Common myeloid progenitor, CD34-positive (primary cell): ENCODE results near the gene FAM110D. TPM values are rescaled to one million over a fixed set of nuclear protein-coding genes. Genes with fewer than 3 reads are reported as not detected.

Experiments
- CTCF ChIA-PET: fragments of 350-600 bp; sonication (Branson Sonifier 250); formaldehyde crosslinking; loops from one replicate; lab custom pipeline; 2021; ENCODE audit warnings: antibody characterized with exemption; lab: Charles Lee
- POLR2A ChIA-PET: fragments of 350-600 bp; sonication (Branson Sonifier 250); formaldehyde crosslinking; loops from one replicate; lab custom pipeline; 2021; ENCODE audit warnings: antibody characterized with exemption; lab: Charles Lee
- DNase-seq, 3 donors: peaks; one replicate each; pipeline versions ENCODE4 v3.0.0 to v3.0.0-alpha.2; 2013
- H3K27ac ChIP-seq, 2 experiments: 1 replicate in 1 of 2; 2 replicates in 1 of 2; pipeline ENCODE4 v1.7.0; 2013; ENCODE audit warnings: inconsistent platforms in 2 of 2, low read length in 2 of 2, mild to moderate bottlenecking in 2 of 2, low read depth in 1 of 2, moderate library complexity in 1 of 2; ENCODE audit not compliant: severe bottlenecking in 2 of 2, insufficient read depth in 1 of 2, poor library complexity in 1 of 2
- H3K27me3 ChIP-seq, 5 experiments: replicated peaks in 2 of 5; 1 replicate in 3 of 5; 2 replicates in 2 of 5; pipeline versions ENCODE4 v1.6.1 to v1.7.0; 2013; ENCODE audit warnings: low read length in 4 of 5, mild to moderate bottlenecking in 2 of 5, moderate library complexity in 2 of 5, inconsistent platforms in 1 of 5; ENCODE audit not compliant: insufficient read depth in 5 of 5, control insufficient read depth in 4 of 5
- H3K36me3 ChIP-seq, 4 experiments: 1 replicate in 2 of 4; 2 replicates in 2 of 4; pipeline versions ENCODE4 v1.6.1 to v1.7.0; 2013; ENCODE audit warnings: low read length in 3 of 4, control low read depth in 1 of 4, mild to moderate bottlenecking in 1 of 4; ENCODE audit not compliant: control insufficient read depth in 4 of 4, insufficient read depth in 4 of 4
- H3K4me1 ChIP-seq, 4 experiments: 1 replicate in 3 of 4; 2 replicates in 1 of 4; pipeline versions ENCODE4 v1.6.1 to v1.7.1; 2013; ENCODE audit warnings: low read length in 3 of 4, mild to moderate bottlenecking in 3 of 4, control low read depth in 1 of 4, inconsistent platforms in 1 of 4, moderate library complexity in 1 of 4; ENCODE audit not compliant: control insufficient read depth in 4 of 4, insufficient read depth in 4 of 4; ENCODE audit errors: control extremely low read depth in 1 of 4
- H3K4me3 ChIP-seq, 7 experiments: 1 replicate in 4 of 7; 2 replicates in 3 of 7; pipeline versions ENCODE4 v1.5.1 to v1.7.0; 2013; ENCODE audit warnings: mild to moderate bottlenecking in 7 of 7, low read length in 6 of 7, moderate library complexity in 6 of 7, inconsistent platforms in 2 of 7, low read depth in 2 of 7, control low read depth in 1 of 7; ENCODE audit not compliant: insufficient read depth in 4 of 7, control insufficient read depth in 1 of 7; ENCODE audit errors: extremely low read depth in 1 of 7
- H3K9me3 ChIP-seq, 5 experiments: 1 replicate in 4 of 5; 2 replicates in 1 of 5; pipeline versions ENCODE4 v1.6.1 to v1.7.1; 2013; ENCODE audit warnings: low read length in 4 of 5, mild to moderate bottlenecking in 2 of 5, inconsistent platforms in 1 of 5, low read depth in 1 of 5, moderate library complexity in 1 of 5; ENCODE audit not compliant: control insufficient read depth in 4 of 5, insufficient read depth in 2 of 5; ENCODE audit errors: control extremely low read depth in 1 of 5
- WGBS: methylation state at CpG from one replicate; pipeline ENCODE4 v1.1.5; 2013; ENCODE audit not compliant: insufficient coverage; 5-methylcytosine and 5-hydroxymethylcytosine counted together
- polyA plus RNA-seq: library from polyadenylated mRNA; unstranded; fragments of 120-200 nt; gene quantifications from one replicate; pipeline ENCODE4 v1.2.1, GENCODE V29; 2013

Gene FAM110D
- polyA plus RNA-seq: 0.59 TPM

GRCh38 chr1:26158908-26159742 lies at the start of gene FAM110D:
FAM110D (plus strand) TSS chr1:26159079; CDS start chr1:26161292, 2,213 bp downstream.
- DNase-seq: no peak
- WGBS: 54% methylated on average over 6 of the region's 6 CpGs
- ChIA-PET POLR2A (no interaction called here), CTCF (interaction anchor here (5.7 kb wide), 1 partner anchor 12 kb away, joined by 56 read pairs; no protein-coding TSS in a partner anchor)
- no peaks in the 10 kb centered on the region for H3K36me3 ChIP-seq
- peaks cover 0 to 67% (median 57%) of the 10 kb centered on the region in 4 experiments for H3K4me1 ChIP-seq
- H3K4me3 ChIP-seq: peak within 1 kb of the TSS in 1 of 7 experiments; percentile 52
- H3K9me3 ChIP-seq: no peaks in the 10 kb centered on the region
- H3K27me3 ChIP-seq: peaks cover 0 to 38% (median 14%) of the 10 kb centered on the region in 5 experiments
- H3K27ac ChIP-seq: no peak within 1 kb of the TSS

DNA sequence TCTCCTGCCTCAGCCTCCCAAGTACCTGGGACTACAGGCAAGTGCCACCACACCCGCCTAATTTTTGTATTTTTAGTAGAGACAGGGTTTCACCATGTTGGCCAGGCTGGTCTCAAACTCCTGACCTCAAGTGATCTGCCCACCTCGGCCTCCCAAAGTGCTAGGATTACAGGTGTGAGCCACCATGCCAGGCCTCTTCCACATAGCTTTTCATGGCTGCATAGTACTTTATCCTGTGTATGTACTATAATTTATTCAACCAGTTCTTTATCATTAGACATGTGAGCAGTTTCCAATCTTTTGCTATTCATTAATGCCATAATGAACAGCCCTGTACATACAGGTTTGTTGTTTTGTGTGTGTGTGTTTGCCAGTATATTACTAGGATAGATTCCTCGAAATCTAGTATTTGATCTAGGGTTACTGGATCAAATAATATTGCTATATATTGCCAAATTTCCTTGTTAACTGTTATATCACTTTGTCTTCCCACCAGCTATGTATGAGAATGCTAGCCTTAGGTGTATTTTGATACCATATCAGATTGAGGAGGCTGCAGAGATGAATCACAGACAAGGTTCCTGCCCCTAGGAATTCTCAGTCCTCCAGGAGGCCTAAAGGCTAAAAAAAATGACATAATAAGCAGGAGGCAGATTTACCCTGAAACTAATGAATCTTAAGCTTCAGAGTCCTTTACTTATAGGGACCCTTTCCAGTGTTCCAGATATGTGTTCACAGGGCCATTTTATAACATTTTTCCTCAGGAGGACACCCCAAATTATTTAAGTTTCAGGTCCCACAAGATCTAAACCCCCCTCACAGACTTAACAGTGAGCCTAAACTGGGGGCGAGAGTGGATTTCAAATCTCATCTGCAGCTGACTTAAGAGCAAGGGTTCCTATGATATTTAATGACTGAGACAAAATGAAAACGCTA lies 49.4 kb upstream of the FAM110D start:
- CTCF ChIA-PET: interaction anchor here (0.7 to 14.4 kb wide), 9 partner anchors 8 to 88 kb away, joined by 3 to 188 read pairs (median 4); no protein-coding TSS in a partner anchor
- H3K36me3 ChIP-seq: peaks cover 5 to 7% (median 6%) of the 10 kb centered on the region in 4 experiments
- H3K9me3 ChIP-seq: no peaks in the 10 kb centered on the region
- WGBS: 100% methylated on average over 1 of the region's 5 CpGs
- no peak for DNase-seq
- peak overlapping the region in 1 of 7 experiments; percentile 99 for H3K4me3 ChIP-seq
- H3K27ac ChIP-seq: no peak overlapping the region
- H3K4me1 ChIP-seq: peaks cover 8 to 24% (median 20%) of the 10 kb centered on the region in 4 experiments
- H3K27me3 ChIP-seq: no peaks in the 10 kb centered on the region
- POLR2A ChIA-PET: no interaction called here

DNA sequence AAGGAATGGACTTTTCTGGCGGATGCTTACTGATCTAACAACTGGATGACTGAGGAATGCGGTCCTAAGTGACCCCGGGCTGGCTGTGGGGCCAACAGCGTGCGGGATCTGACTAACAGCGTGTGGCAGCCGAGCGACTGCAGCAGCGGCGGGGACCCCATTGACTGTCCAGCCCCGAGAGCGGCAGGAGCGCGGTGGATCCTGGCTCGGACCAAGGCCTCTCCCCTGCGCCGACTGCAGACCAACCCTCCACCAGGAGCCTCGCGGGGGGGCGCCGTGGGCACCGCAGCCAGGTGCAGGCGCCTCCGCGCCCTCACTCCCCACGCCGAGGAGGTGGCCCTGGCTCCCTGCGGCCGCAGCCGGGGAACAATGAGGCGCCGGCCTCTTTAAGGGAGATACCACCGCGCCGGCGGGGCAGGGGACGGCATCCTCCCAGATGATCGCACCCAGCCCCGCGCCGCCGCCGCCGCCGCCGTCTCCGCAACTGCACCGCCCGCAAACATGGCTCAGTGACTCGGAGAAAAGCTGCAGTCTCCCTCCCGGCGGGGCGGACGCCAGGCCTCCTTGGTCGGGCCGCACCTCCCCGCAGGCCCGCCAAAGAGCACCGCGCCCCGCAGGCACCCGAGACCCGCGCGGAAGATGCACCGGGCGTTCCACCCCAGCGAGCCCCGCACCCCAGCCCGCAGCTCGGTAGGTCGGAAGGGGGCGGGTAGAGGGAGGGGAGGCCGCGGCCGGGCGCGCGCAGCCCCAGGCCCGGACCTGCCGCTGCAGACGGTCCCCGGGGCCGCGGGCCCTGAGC lies 47.9 kb upstream of the FAM110D start:
- DNase-seq: peak; percentile 72 to 91 (median 87)
- ChIA-PET POLR2A (interaction anchor here (1.0 to 2.5 kb wide), 2 partner anchors 13 to 16 kb away, joined by 3 to 14 read pairs; no protein-coding TSS in a partner anchor), CTCF (interaction anchor here (1.1 to 14.4 kb wide), 4 partner anchors 12 to 86 kb away, joined by 3 to 188 read pairs (median 22); no protein-coding TSS in a partner anchor)
- Histone ChIP-seq H3K36me3 (peaks cover 8 to 15% (median 14%) of the 10 kb centered on the region in 4 experiments), H3K27ac (peak overlapping the region; percentile 25 to 87), H3K4me3 (peak overlapping the region; percentile 44 to 99 (median 91)), H3K27me3 (no peaks in the 10 kb centered on the region), H3K4me1 (peaks cover 8 to 24% (median 20%) of the 10 kb centered on the region in 4 experiments), H3K9me3 (no peaks in the 10 kb centered on the region)
- under 1% methylated on average over 79 of the region's 85 CpGs for WGBS

- under 1% methylated on average over 61 of the region's 96 CpGs for WGBS
- Histone ChIP-seq H3K36me3 (peaks cover 8 to 18% (median 14%) of the 10 kb centered on the region in 4 experiments), H3K4me1 (peaks cover 8 to 24% (median 20%) of the 10 kb centered on the region in 4 experiments), H3K4me3 (peak within 1 kb of the TSS; percentile 44 to 99 (median 91)), H3K27ac (peak within 1 kb of the TSS; percentile 68 to 87), H3K9me3 (no peaks in the 10 kb centered on the region), H3K27me3 (no peaks in the 10 kb centered on the region)
- POLR2A ChIA-PET: interaction anchor here (1.0 to 2.5 kb wide), 2 partner anchors 12 to 15 kb away, joined by 3 to 14 read pairs; no protein-coding TSS in a partner anchor
- CTCF ChIA-PET: interaction anchor here (1.4 to 4.7 kb wide), 4 partner anchors 11 to 33 kb away, joined by 3 to 34 read pairs (median 8); no protein-coding TSS in a partner anchor
- peak; percentile 96 to 99 (median 99) for DNase-seq
These were observed 47.1 kb upstream of the FAM110D start, which contains the start of gene PDIK1L for GRCh38 chr1:26111530-26112406. PDIK1L (plus strand) TSS chr1:26111824; CDS start chr1:26114309, 2,485 bp downstream.

- 0% methylated on average over 2 of the region's 9 CpGs for WGBS
- CTCF ChIA-PET: interaction anchor here (1.2 to 4.7 kb wide), 7 partner anchors 10 to 44 kb away, joined by 3 to 34 read pairs (median 7); no protein-coding TSS in a partner anchor
These were observed 46.5 kb upstream of the FAM110D start for GRCh38 chr1:26112407-26112775.

More at GRCh38 chr1:26112407-26112775, 46.5 kb upstream of the FAM110D start:
- POLR2A ChIA-PET: interaction anchor here (0.6 to 2.5 kb wide), 3 partner anchors 9 to 30 kb away, joined by 3 to 14 read pairs (median 4); no protein-coding TSS in a partner anchor
- peaks cover 8 to 20% (median 17%) of the 10 kb centered on the region in 4 experiments for H3K36me3 ChIP-seq
- peak overlapping the region; percentile 44 to 99 (median 91) for H3K4me3 ChIP-seq
- no peaks in the 10 kb centered on the region for H3K27me3 ChIP-seq
- DNase-seq: peak in 1 of 3 donors; percentile 39
- H3K27ac ChIP-seq: peak overlapping the region; percentile 68 to 87
- no peaks in the 10 kb centered on the region for H3K9me3 ChIP-seq
- H3K4me1 ChIP-seq: peaks cover 8 to 24% (median 20%) of the 10 kb centered on the region in 4 experiments
